IMR-90 (cell line): ENCODE data around the gene CFAP97. TPM values are rescaled to one million over a fixed set of nuclear protein-coding genes. Genes with fewer than 3 reads are reported as not detected.

ENCODE experiments used
- ATAC-seq: fragments of 200-7000 bp; cut with Tn5 transposase; 2 replicates; pipeline ENCODE4 v1.9.1; 2020; ENCODE audit warnings: low read depth, mild to moderate bottlenecking, moderate library complexity
- BruUV-seq: library from RNA; stranded (reverse); fragments of 400-500 nt; replicated peaks from 2 replicates; lab custom pipeline; 2021; lab: Mats Ljungman, UMichigan
- CTCF ChIA-PET: fragments of 300-600 bp; formaldehyde crosslinking; extraction: SDS; loops from one replicate; lab custom pipeline; 2021; ENCODE audit warnings: antibody characterized with exemption; lab: Yijun Ruan, JAX
- POLR2A ChIA-PET: fragments of 300-600 bp; sonication (Branson Sonifier 250); formaldehyde crosslinking; loops from one replicate; lab custom pipeline; 2022; ENCODE audit warnings: antibody characterized with exemption; ENCODE audit not compliant: unreplicated experiment; lab: Charles Lee
- DNase-seq: peaks from one replicate; pipeline ENCODE4 v3.0.0; 2013
- H2AFZ ChIP-seq: replicated peaks from 2 replicates; pipeline ENCODE3; 2013; ENCODE audit warnings: low read length, mild to moderate bottlenecking; ENCODE audit not compliant: poor library complexity
- H2AK5ac ChIP-seq: 2 replicates; pipeline ENCODE4 v1.6.1; 2013; ENCODE audit warnings: low read depth, low read length, inconsistent platforms
- H2AK9ac ChIP-seq: replicated peaks from 2 replicates; pipeline ENCODE3; 2013; ENCODE audit warnings: mild to moderate bottlenecking, low read depth, low read length, moderate library complexity; ENCODE audit not compliant: poor library complexity
- H2BK120ac ChIP-seq: 2 replicates; pipeline ENCODE4 v1.6.1; 2013; ENCODE audit warnings: low read depth, low read length, inconsistent platforms
- H2BK15ac ChIP-seq: 3 replicates; pipeline ENCODE4 v1.6.1; 2013; ENCODE audit warnings: low read depth, low read length, inconsistent platforms
- H2BK20ac ChIP-seq: 2 replicates; pipeline ENCODE4 v1.6.1; 2013; ENCODE audit warnings: low read depth, mild to moderate bottlenecking, inconsistent platforms, low read length, moderate library complexity
- H2BK5ac ChIP-seq: 2 replicates; pipeline ENCODE4 v1.6.1; 2013; ENCODE audit warnings: mild to moderate bottlenecking, low read depth, low read length, inconsistent platforms; ENCODE audit not compliant: poor library complexity, severe bottlenecking
- H3K14ac ChIP-seq: replicated peaks from 2 replicates; pipeline ENCODE4 v1.6.1; 2013; ENCODE audit warnings: low read depth, low read length, inconsistent platforms
- H3K18ac ChIP-seq: 2 replicates; pipeline ENCODE4 v1.6.1; 2013; ENCODE audit warnings: low read depth, low read length, control low read depth
- H3K23ac ChIP-seq: 2 replicates; pipeline ENCODE4 v1.6.1; 2013; ENCODE audit warnings: low read depth, low read length, inconsistent platforms
- H3K27ac ChIP-seq: 2 replicates; pipeline ENCODE4 v1.5.1; 2013; ENCODE audit warnings: mild to moderate bottlenecking, control low read depth, low read length; ENCODE audit not compliant: insufficient read depth
- H3K27me3 ChIP-seq: 2 replicates; pipeline ENCODE4 v1.6.1; 2013; ENCODE audit warnings: low read length; ENCODE audit not compliant: control insufficient read depth, insufficient read depth
- H3K36me3 ChIP-seq: 2 replicates; pipeline ENCODE4 v1.6.1; 2013; ENCODE audit warnings: low read length, mixed read lengths; ENCODE audit not compliant: control insufficient read depth, insufficient read depth
- H3K4ac ChIP-seq: 2 replicates; pipeline ENCODE4 v1.6.1; 2013; ENCODE audit warnings: low read depth, low read length, inconsistent platforms
- H3K4me1 ChIP-seq: 2 replicates; pipeline ENCODE4 v1.6.1; 2013; ENCODE audit warnings: low read length, mixed read lengths; ENCODE audit not compliant: control insufficient read depth, insufficient read depth
- H3K4me2 ChIP-seq: 2 replicates; pipeline ENCODE4 v1.6.1; 2013; ENCODE audit warnings: low read depth, mild to moderate bottlenecking, control low read depth, low read length, moderate library complexity
- H3K4me3 ChIP-seq: 2 replicates; pipeline ENCODE4 v1.5.1; 2013; ENCODE audit warnings: low read depth, mild to moderate bottlenecking, control low read depth, low read length, moderate library complexity; ENCODE audit not compliant: insufficient read depth
- H3K56ac ChIP-seq: 2 replicates; pipeline ENCODE4 v1.6.1; 2013; ENCODE audit warnings: low read length, inconsistent platforms; ENCODE audit not compliant: insufficient read depth; ENCODE audit errors: extremely low read depth
- H3K79me1 ChIP-seq, 2 experiments: 2 replicates each; pipeline ENCODE4 v1.6.1; 2013; ENCODE audit warnings: low read length in 2 of 2, inconsistent platforms in 1 of 2, low read depth in 1 of 2
- H3K9ac ChIP-seq: 2 replicates; pipeline ENCODE4 v1.6.1; 2013; ENCODE audit warnings: low read depth, low read length, control low read depth
- H3K9me1 ChIP-seq: 2 replicates; pipeline ENCODE4 v1.6.1; 2013; ENCODE audit warnings: low read length, inconsistent platforms; ENCODE audit not compliant: insufficient read depth
- H3K9me3 ChIP-seq: 2 replicates; pipeline ENCODE4 v1.6.1; 2013; ENCODE audit warnings: low read length; ENCODE audit not compliant: control insufficient read depth, insufficient read depth
- H4K20me1 ChIP-seq: 2 replicates; pipeline ENCODE4 v1.6.1; 2013; ENCODE audit warnings: low read length, inconsistent platforms; ENCODE audit not compliant: insufficient read depth
- H4K5ac ChIP-seq: 2 replicates; pipeline ENCODE4 v1.6.1; 2013; ENCODE audit warnings: mild to moderate bottlenecking, low read depth, low read length, control low read depth
- H4K8ac ChIP-seq, 2 experiments: 2 replicates each; pipeline ENCODE4 v1.6.1; 2013; ENCODE audit warnings: low read depth in 2 of 2, low read length in 2 of 2, control low read depth in 1 of 2, inconsistent platforms in 1 of 2
- H4K91ac ChIP-seq: 2 replicates; pipeline ENCODE4 v1.6.1; 2013; ENCODE audit warnings: low read depth, low read length, inconsistent platforms; ENCODE audit not compliant: insufficient read depth
- BHLHE40 ChIP-seq: fragments of 150-350 bp; IDR thresholded peaks from 2 replicates; pipeline ENCODE4 v1.6.1; 2016; ENCODE audit warnings: mild to moderate bottlenecking, low read depth, low read length
- CEBPB ChIP-seq: IDR thresholded peaks from 2 replicates; pipeline ENCODE4 v1.6.1; 2012; ENCODE audit warnings: low read depth, low read length, improper control_type of control experiment
- CHD1 ChIP-seq: IDR thresholded peaks from 2 replicates; pipeline ENCODE4 v1.6.1; 2012; ENCODE audit warnings: low read depth, low read length, improper control_type of control experiment
- FOS ChIP-seq: fragments of 150-350 bp; IDR thresholded peaks from 2 replicates; pipeline ENCODE4 v1.6.1; 2016; ENCODE audit warnings: low read depth, low read length
- MAFK ChIP-seq: IDR thresholded peaks from 2 replicates; pipeline ENCODE4 v1.6.1; 2012; ENCODE audit warnings: low read depth, low read length, improper control_type of control experiment
- MAZ ChIP-seq: IDR thresholded peaks from 2 replicates; pipeline ENCODE4 v1.6.1; 2012; ENCODE audit warnings: low read depth, mild to moderate bottlenecking, low read length, improper control_type of control experiment, moderate library complexity, borderline replicate concordance
- MXI1 ChIP-seq: IDR thresholded peaks from 2 replicates; pipeline ENCODE4 v1.6.1; 2012; ENCODE audit warnings: low read depth, mild to moderate bottlenecking, low read length, moderate library complexity, borderline replicate concordance
- NFE2L2 ChIP-seq: fragments of 150-350 bp; IDR thresholded peaks from 2 replicates; pipeline ENCODE4 v1.6.1; 2016; ENCODE audit warnings: low read depth, mild to moderate bottlenecking, low read length
- POLR2A ChIP-seq: IDR thresholded peaks from 2 replicates; pipeline ENCODE4 v1.6.1; 2012; ENCODE audit warnings: mild to moderate bottlenecking, low read depth, low read length
- RAD21 ChIP-seq: IDR thresholded peaks from 2 replicates; pipeline ENCODE4 v1.6.1; 2012; ENCODE audit warnings: low read length, improper control_type of control experiment
- RCOR1 ChIP-seq: IDR thresholded peaks from 2 replicates; pipeline ENCODE4 v1.6.1; 2012; ENCODE audit warnings: mild to moderate bottlenecking, low read length, improper control_type of control experiment; ENCODE audit not compliant: insufficient replicate concordance
- RFX5 ChIP-seq: IDR thresholded peaks from 2 replicates; pipeline ENCODE4 v1.8.0; 2012; ENCODE audit warnings: low read depth, mild to moderate bottlenecking, low read length, moderate library complexity
- SMC3 ChIP-seq: fragments of 150-350 bp; IDR thresholded peaks from 2 replicates; pipeline ENCODE4 v1.6.1; 2016; ENCODE audit warnings: low read depth, mild to moderate bottlenecking, antibody characterized with exemption, low read length, moderate library complexity
- USF2 ChIP-seq: fragments of 150-350 bp; IDR thresholded peaks from 2 replicates; pipeline ENCODE4 v1.6.1; 2017; ENCODE audit warnings: mild to moderate bottlenecking, antibody characterized with exemption, low read length, low read depth
- WGBS, 2 experiments: methylation state at CpG; one replicate each; pipeline versions ENCODE4 v1.1.5 to v1.1.7; 2013; ENCODE audit warnings: missing lambda C conversion rate in 2 of 2; ENCODE audit not compliant: insufficient read length in 1 of 2; ENCODE audit errors: extremely low coverage in 2 of 2; 5-methylcytosine and 5-hydroxymethylcytosine counted together
- dilution Hi-C: fragments of 300-500 bp; cut with HindIII; formaldehyde crosslinking; loops from one replicate; pipeline ENCODE4 v1.14.3; 2018; ENCODE audit warnings: low sequenced_read_pairs; ENCODE audit not compliant: unreplicated experiment
- in situ Hi-C: fragments of 300-500 bp; cut with MboI; formaldehyde crosslinking; loops from 3 replicates; pipeline ENCODE4 v1.14.3; 2019; ENCODE audit warnings: low sequenced_read_pairs, inconsistent platforms, mixed read lengths
- intact Hi-C: fragments of 100-400 bp; cut with micrococcal nuclease; formaldehyde crosslinking; loops from 2 replicates; pipeline ENCODE4 v1.10.0; 2022
- polyA plus RNA-seq, 3 experiments: library from polyadenylated mRNA; depleted of rRNA; stranded (reverse); fragments of >200 nt; gene quantifications; 2 replicates each; pipeline ENCODE4 v1.2.3, GENCODE V29; 2012; ENCODE audit warnings: low replicate concordance in 1 of 3
- total RNA-seq: library from RNA; depleted of rRNA; stranded (reverse); fragments of >200 nt; gene quantifications from 2 replicates; pipeline ENCODE4 v1.2.3, GENCODE V29; 2012
- TF ChIP-seq, protein P1 (sequence below): fragments of 150-350 bp; IDR thresholded peaks from 2 replicates; pipeline ENCODE4 v1.6.1; 2016; ENCODE audit warnings: low read depth, mild to moderate bottlenecking, low read length, moderate library complexity, borderline replicate concordance
- TF ChIP-seq, protein P2 (sequence below): conservative IDR thresholded peaks from 2 replicates; pipeline ENCODE4 v1.5.1; 2012; ENCODE audit warnings: mild to moderate bottlenecking, low read depth, low read length, improper control_type of control experiment

The CFAP97 gene
- total and polyA plus RNA-seq, 2 of the 4 experiments (the other 2 are of a cell fraction) = 14.5 to 16.0 TPM

DNA sequence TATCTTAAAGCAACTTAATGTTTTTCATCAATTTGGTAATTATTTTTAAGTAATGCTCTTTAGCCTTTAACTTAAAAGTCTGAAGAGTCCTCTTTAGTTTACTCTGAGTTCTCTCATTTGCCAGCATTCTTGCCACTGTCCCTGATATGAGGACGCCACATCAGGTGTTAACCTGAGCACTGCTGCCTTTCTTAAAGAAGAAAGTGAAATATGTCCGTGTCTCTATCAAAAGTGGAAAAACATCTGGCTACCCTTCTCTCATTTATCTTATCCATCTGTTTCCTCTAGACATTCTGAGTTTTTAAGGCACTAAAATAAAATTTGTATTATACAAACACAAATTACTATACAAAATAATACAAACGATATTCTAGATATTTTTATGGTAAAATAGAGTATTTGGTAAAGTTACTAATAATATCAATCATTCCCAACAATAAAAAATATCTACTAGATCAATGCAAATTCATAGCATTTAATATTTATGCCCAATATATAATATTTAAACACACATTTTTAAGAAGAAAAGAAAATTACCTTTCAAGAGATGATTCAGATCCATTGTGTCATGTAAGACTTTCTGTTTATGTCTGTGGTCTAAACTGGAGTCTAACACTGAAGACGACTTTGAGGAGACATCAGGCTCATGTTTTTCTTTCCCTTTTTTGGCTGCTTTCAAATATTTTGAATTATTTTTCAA, 14.0 kb downstream of the CFAP97 start:
- H3K14ac ChIP-seq = no peak overlapping the region
- no peaks in the 10 kb centered on the region; the same call in none of the 2 replicates for H4K20me1 ChIP-seq
- ATAC-seq (no peak), DNase-seq (peak; percentile 41)
- no peak overlapping the region for H2BK120ac ChIP-seq
- TF ChIP-seq MXI1 = no peak
- no peak for TF ChIP-seq SMC3
- TF ChIP-seq BHLHE40 = no peak
- TF ChIP-seq RCOR1 = no peak
- no peak for TF ChIP-seq MAZ
- TF ChIP-seq FOS = no peak
- no peak for TF ChIP-seq NFE2L2
- TF ChIP-seq MAFK = no peak
- no peak for TF ChIP-seq RFX5
- TF ChIP-seq RAD21 = no peak
- no peak for TF ChIP-seq CEBPB
- no peak for TF ChIP-seq USF2
- no peak for TF ChIP-seq CHD1
- TF ChIP-seq, protein P1, sequence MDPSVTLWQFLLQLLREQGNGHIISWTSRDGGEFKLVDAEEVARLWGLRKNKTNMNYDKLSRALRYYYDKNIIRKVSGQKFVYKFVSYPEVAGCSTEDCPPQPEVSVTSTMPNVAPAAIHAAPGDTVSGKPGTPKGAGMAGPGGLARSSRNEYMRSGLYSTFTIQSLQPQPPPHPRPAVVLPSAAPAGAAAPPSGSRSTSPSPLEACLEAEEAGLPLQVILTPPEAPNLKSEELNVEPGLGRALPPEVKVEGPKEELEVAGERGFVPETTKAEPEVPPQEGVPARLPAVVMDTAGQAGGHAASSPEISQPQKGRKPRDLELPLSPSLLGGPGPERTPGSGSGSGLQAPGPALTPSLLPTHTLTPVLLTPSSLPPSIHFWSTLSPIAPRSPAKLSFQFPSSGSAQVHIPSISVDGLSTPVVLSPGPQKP = no peak
- TF ChIP-seq, protein P2, sequence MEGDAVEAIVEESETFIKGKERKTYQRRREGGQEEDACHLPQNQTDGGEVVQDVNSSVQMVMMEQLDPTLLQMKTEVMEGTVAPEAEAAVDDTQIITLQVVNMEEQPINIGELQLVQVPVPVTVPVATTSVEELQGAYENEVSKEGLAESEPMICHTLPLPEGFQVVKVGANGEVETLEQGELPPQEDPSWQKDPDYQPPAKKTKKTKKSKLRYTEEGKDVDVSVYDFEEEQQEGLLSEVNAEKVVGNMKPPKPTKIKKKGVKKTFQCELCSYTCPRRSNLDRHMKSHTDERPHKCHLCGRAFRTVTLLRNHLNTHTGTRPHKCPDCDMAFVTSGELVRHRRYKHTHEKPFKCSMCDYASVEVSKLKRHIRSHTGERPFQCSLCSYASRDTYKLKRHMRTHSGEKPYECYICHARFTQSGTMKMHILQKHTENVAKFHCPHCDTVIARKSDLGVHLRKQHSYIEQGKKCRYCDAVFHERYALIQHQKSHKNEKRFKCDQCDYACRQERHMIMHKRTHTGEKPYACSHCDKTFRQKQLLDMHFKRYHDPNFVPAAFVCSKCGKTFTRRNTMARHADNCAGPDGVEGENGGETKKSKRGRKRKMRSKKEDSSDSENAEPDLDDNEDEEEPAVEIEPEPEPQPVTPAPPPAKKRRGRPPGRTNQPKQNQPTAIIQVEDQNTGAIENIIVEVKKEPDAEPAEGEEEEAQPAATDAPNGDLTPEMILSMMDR = no peak
- no peak for TF ChIP-seq POLR2A
- POLR2A ChIA-PET = no interaction called here
- H3K4me2 ChIP-seq = no peak overlapping the region
- no peaks in the 10 kb centered on the region for H3K9me3 ChIP-seq
- H3K36me3 ChIP-seq = peaks cover 11% of the 10 kb centered on the region
- H3K4ac ChIP-seq = no peak overlapping the region
- no peak overlapping the region for H3K18ac ChIP-seq
- H2BK5ac ChIP-seq = no peak overlapping the region
- no peak overlapping the region for H3K23ac ChIP-seq
- no peak overlapping the region for H2AK5ac ChIP-seq
- no peak overlapping the region for H4K91ac ChIP-seq
- no peak overlapping the region for H2BK20ac ChIP-seq
- WGBS, 2 experiments = no CpG with 5 or more reads among the region's 4 CpGs
- BruUV-seq = no TSS peak
- peaks cover 3% of the 10 kb centered on the region; the same call in 1 of the 2 replicates for H3K4me1 ChIP-seq
- H3K9me1 ChIP-seq = no peaks in the 10 kb centered on the region
- CTCF ChIA-PET = no interaction called here
- H3K9ac ChIP-seq = no peak overlapping the region
- H3K27ac ChIP-seq = no peak overlapping the region
- no peaks in the 10 kb centered on the region for H3K27me3 ChIP-seq
- H3K79me1 ChIP-seq = peaks cover 6 to 23% of the 10 kb centered on the region in 2 experiments
- no peak overlapping the region for H2AFZ ChIP-seq
- no peak overlapping the region for H2BK15ac ChIP-seq
- no peak overlapping the region for H2AK9ac ChIP-seq
- dilution Hi-C loops (no loop called here), in situ Hi-C loops (loop anchor here (25.0 kb wide), 1 partner anchor 848 kb away; no protein-coding TSS in a partner anchor), intact Hi-C loops (no loop called here)
- H3K4me3 ChIP-seq = no peak overlapping the region
- H3K56ac ChIP-seq = no peak overlapping the region
- H4K8ac ChIP-seq = no peak overlapping the region
- H4K5ac ChIP-seq = no peak overlapping the region
